Aorta (tissue), 5 donors: Measurements from ENCODE around the gene ELMO1. TPM values are rescaled to one million over a fixed set of nuclear protein-coding genes. Genes with fewer than 3 reads are reported as not detected.

ENCODE experiments used
- ATAC-seq: fragments of 200-7000 bp; cut with Tn5 transposase; one replicate; pipeline ENCODE4 v1.9.1; 2022; ENCODE audit warnings: moderate library complexity; ENCODE audit not compliant: low FRiP score
- DNase-seq, 2 donors: peaks; one replicate each; pipeline ENCODE4 v3.0.0-alpha.2; 2020
- H3K27ac ChIP-seq, 2 donors: one replicate each; pipeline ENCODE4 v1.5.1; 2013; ENCODE audit warnings: low read length in 2 of 2, mild to moderate bottlenecking in 2 of 2, moderate library complexity in 2 of 2, control low read depth in 1 of 2, inconsistent platforms in 1 of 2, low read depth in 1 of 2
- H3K27me3 ChIP-seq, 2 donors: one replicate each; pipeline ENCODE4 v1.6.1; 2013; ENCODE audit warnings: control low read depth in 1 of 2, low read length in 1 of 2, mild to moderate bottlenecking in 1 of 2, moderate library complexity in 1 of 2; ENCODE audit not compliant: insufficient read depth in 2 of 2, control insufficient read depth in 1 of 2
- H3K36me3 ChIP-seq, 2 donors: one replicate each; pipeline ENCODE4 v1.6.1; 2013; ENCODE audit warnings: control low read depth in 1 of 2, low read length in 1 of 2, mild to moderate bottlenecking in 1 of 2; ENCODE audit not compliant: insufficient read depth in 2 of 2, control insufficient read depth in 1 of 2
- H3K4me1 ChIP-seq, 2 donors: one replicate each; pipeline ENCODE4 v1.6.1; 2013; ENCODE audit warnings: low read length in 2 of 2, control low read depth in 1 of 2, mild to moderate bottlenecking in 1 of 2, moderate library complexity in 1 of 2; ENCODE audit not compliant: insufficient read depth in 2 of 2, control insufficient read depth in 1 of 2
- H3K4me3 ChIP-seq, 2 donors: one replicate each; pipeline ENCODE4 v1.5.1; 2013; ENCODE audit warnings: low read length in 2 of 2, control low read depth in 1 of 2, mild to moderate bottlenecking in 1 of 2
- H3K9me3 ChIP-seq: one replicate; pipeline ENCODE4 v1.6.1; 2013; ENCODE audit warnings: mild to moderate bottlenecking, low read length; ENCODE audit not compliant: control insufficient read depth
- WGBS, 2 donors: extraction: QIAGEN DNeasy Blood & Tissue Kit; methylation state at CpG; one replicate each; pipeline ENCODE4 v1.1.7; 2013; 5-methylcytosine and 5-hydroxymethylcytosine counted together
- intact Hi-C, 2 donors: fragments of 100-400 bp; cut with DNase I; formaldehyde crosslinking; loops; one replicate each; pipeline versions ENCODE4 v1.14.2 to v1.15.0; 2022
- polyA plus RNA-seq, 2 donors: library from polyadenylated mRNA; stranded (reverse); fragments of 200-250 nt; gene quantifications; one replicate each; pipeline ENCODE4 v1.2.3, GENCODE V29; 2013
- total RNA-seq, 2 donors: library from RNA; stranded (reverse); fragmentation: NEBNext Ultra II Directional; extraction: Animal tissue kit (Norgen Biotek cat#: 25700); gene quantifications; one replicate each; pipeline ENCODE4 v1.2.1, GENCODE V29; 2021
- donor health status: healthy with polysubstance abuse.
- donor health status: Bipolar disorder and iron deficiency.
- donor health status: DM: no; HTN: no; CAD: no.
- donor health status: DM: no; HTN: no; CAD: no.
- donor health status: DM: yes; HTN: yes; CAD: no.

The ELMO1 gene
- total and polyA plus RNA-seq, 4 donors: 1.8 to 86.9 (median 24.8) TPM

DNA sequence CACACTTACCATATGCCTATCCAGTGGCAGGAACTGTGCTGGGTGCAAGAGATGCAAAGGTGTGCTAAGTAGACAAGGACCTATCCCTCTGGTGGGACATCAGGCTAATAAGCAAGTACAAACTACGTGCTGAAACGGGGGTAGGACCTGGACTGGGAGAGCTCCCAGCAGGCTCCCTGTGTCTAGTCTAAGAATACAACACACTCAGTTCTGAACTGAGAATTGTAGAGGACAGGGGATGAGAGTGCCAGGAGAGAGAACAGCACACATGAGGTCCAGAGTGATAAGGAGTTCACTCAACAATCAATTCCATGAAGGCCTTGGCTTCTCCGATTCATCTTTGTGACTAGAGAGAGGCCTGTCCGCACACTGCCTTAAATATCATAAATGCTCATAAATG, 253.7 kb downstream of the ELMO1 start:
- no peaks in the 10 kb centered on the region for H3K4me1 ChIP-seq

DNA sequence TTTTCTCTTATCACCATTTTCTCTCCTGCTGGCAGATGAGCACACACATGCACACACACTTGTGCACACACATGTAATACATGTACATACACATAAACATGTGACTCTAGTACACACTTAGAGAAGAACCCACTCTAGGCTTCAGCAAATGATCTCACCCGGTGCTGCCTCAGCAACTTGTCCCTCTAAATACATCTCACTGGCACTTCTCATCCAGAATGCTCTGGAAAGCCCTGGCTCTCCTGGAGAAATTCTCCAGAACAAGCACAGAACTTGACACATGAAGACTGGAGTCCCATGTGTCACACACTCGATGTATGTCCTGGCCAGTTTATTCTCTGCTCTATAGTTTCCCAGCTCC, 254.9 kb downstream of the ELMO1 start:
- no peak overlapping the region for H3K4me3 ChIP-seq
- ATAC-seq: no peak
- H3K36me3 ChIP-seq: no peaks in the 10 kb centered on the region
- peak overlapping the region in 1 of 2 donors; percentile 17 for H3K27ac ChIP-seq
- 47 to 54% methylated on average over 2 of the region's 2 CpGs for WGBS, 2 donors
- no peaks in the 10 kb centered on the region for H3K9me3 ChIP-seq
- H3K27me3 ChIP-seq: no peaks in the 10 kb centered on the region
- H3K4me1 ChIP-seq: no peaks in the 10 kb centered on the region
- no peak for DNase-seq
- intact Hi-C loops: loop anchor here in 1 of 2 donors (10.0 kb wide), 1 partner anchor 709 kb away; no protein-coding TSS in a partner anchor

More for the DNA sequence above, 253.7 kb downstream of the ELMO1 start:
- Histone ChIP-seq H3K27me3 (no peaks in the 10 kb centered on the region), H3K36me3 (no peaks in the 10 kb centered on the region), H3K9me3 (no peaks in the 10 kb centered on the region), H3K4me3 (no peak overlapping the region), H3K27ac (no peak overlapping the region)
- DNase-seq (no peak), ATAC-seq (no peak)
- intact Hi-C loops: loop anchor here (5.0 to 10.0 kb wide), 2 partner anchors 208 to 710 kb away; no protein-coding TSS in a partner anchor
- WGBS, 2 donors: 97% methylated on average over 4 of the region's 4 CpGs

DNA sequence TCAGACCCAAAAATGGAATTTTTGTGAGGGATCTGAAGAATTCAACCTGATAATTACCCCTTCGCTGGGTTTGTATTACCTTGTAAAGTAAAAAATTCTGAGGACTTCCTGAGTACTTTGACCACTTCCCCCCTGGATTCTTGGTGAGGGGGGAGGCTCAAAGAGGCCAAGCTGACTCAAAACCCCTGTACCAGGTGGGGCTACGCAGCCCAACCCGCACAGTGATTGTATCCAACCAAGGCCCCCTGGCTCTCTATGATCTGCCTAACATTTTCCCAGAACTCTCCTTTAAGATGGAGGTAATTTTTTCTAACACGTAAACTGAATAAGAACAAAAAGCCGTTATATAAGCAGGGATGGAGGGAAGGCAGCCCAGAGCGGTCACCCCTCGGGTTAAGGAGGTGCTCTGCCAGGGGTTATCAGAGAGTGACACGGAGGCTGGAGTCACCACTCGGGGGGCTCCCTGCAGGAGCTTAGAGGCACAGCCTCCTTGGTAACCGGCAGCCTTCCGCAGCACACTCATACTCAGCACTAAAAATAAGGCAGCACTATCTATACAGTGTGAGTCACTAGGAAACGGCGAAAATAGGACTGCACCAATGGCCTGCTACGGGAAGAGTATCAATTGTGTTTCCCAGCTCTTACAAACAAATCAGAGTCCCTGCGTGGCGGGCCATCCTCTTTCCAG, 255.4 kb downstream of the ELMO1 start:
- WGBS, 2 donors: 29 to 48% methylated on average over 16 of the region's 16 CpGs
- Histone ChIP-seq H3K9me3 (no peaks in the 10 kb centered on the region), H3K4me3 (no peak overlapping the region), H3K4me1 (no peaks in the 10 kb centered on the region), H3K27ac (peak overlapping the region in 1 of 2 donors; percentile 17), H3K27me3 (no peaks in the 10 kb centered on the region), H3K36me3 (no peaks in the 10 kb centered on the region)
- intact Hi-C loops: loop anchor here in 1 of 2 donors (10.0 kb wide), 1 partner anchor 708 kb away; no protein-coding TSS in a partner anchor
- ATAC-seq (peak; percentile 81), DNase-seq (peak in 1 of 2 donors; percentile 42)

DNA sequence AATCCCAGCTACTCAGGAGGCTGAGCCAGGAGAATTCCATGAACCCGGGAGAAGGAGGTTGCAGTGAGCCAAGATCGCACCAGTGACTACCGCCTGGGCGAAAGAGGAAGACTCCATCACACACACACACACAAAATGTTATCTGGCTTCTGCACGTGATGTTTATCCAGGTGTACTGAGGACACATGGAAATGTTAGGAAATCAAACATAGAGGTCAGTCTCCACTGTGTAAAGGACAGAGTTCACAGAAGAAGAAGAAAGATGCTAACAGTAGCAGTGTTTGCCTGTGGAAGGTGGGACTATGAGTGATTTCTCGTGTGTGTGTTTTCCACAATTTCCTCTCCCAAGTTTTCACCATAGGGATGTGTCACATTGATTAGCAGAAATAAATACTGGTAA, 256.9 kb downstream of the ELMO1 start:
- Histone ChIP-seq H3K36me3 (no peaks in the 10 kb centered on the region), H3K9me3 (no peaks in the 10 kb centered on the region), H3K4me3 (no peak overlapping the region), H3K27ac (no peak overlapping the region), H3K4me1 (no peaks in the 10 kb centered on the region), H3K27me3 (no peaks in the 10 kb centered on the region)
- WGBS, 2 donors: 96 to 97% methylated on average over 6 of the region's 6 CpGs
- intact Hi-C loops: loop anchor here in 1 of 2 donors (10.0 kb wide), 1 partner anchor 707 kb away; no protein-coding TSS in a partner anchor
- no peak for ATAC-seq
- no peak for DNase-seq

DNA sequence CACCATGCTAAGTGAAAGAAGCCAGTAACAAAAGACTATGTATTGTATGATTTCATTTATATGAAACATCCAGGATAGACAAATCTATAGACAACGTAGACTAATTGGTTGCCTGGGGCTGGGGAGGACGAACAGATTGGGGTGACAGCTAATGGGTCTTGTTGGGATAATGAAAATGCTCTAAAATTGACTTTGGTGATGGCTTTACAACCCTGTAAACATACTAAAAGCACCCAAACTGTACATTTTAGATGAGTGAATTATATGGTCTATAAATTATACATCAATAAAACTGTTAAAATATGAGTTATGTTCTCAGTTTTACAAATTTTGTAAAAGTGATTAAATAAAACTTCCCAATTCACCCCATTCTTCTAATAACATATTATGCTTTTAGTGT, 261.5 kb downstream of the ELMO1 start:
- no peak overlapping the region for H3K27ac ChIP-seq
- WGBS, 2 donors: 46 to 73% methylated on average over 2 of the region's 2 CpGs
- ATAC-seq: no peak
- H3K4me3 ChIP-seq: no peak overlapping the region
- DNase-seq: no peak
- intact Hi-C loops: no loop called here
- H3K4me1 ChIP-seq: no peaks in the 10 kb centered on the region
- no peaks in the 10 kb centered on the region for H3K9me3 ChIP-seq
- H3K27me3 ChIP-seq: no peaks in the 10 kb centered on the region
- no peaks in the 10 kb centered on the region for H3K36me3 ChIP-seq

DNA sequence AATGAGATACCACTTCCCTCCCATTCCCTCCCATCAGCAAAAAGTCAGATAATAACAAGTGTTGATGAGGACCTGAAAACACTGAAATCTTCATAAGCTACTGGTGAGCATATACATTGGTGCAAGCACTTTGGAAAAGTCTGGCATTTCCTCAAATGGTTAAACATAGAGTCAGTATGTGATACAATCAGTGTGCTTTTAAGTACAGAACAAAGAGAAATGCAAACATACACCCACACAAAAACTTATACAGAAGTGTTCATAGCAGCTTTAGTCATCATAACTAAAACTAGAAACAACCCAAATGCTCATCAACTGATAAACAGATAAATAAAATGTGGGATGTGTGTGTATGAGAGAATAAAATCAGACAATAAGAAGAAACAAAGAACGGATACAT, 261.9 kb downstream of the ELMO1 start:
- ATAC-seq: no peak

DNA sequence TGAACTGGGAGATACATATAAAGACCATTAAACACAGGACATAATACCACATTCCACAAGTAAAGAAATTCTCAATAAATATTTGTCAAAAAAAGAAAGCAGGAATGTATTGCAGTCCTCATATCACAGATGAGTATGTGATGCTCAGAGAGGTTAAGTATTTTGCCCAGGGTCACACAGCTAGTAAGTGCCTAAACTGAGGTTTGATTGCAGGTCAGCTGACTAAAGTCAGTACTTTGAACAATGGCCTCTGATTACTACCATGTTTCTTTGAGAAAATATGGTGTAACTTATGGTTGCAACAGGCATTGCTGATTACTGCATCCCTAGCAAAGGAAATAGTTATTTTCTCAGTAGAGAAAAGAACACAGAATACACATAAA, 267.1 kb downstream of the ELMO1 start:
- DNase-seq (no peak), ATAC-seq (no peak)
- Histone ChIP-seq H3K9me3 (no peaks in the 10 kb centered on the region), H3K4me1 (no peaks in the 10 kb centered on the region), H3K36me3 (no peaks in the 10 kb centered on the region), H3K27ac (no peak overlapping the region), H3K4me3 (no peak overlapping the region), H3K27me3 (no peaks in the 10 kb centered on the region)
- intact Hi-C loops: no loop called here

More for the DNA sequence above, 261.9 kb downstream of the ELMO1 start:
- Histone ChIP-seq H3K4me3 (no peak overlapping the region), H3K36me3 (no peaks in the 10 kb centered on the region), H3K27me3 (no peaks in the 10 kb centered on the region), H3K9me3 (no peaks in the 10 kb centered on the region), H3K27ac (no peak overlapping the region), H3K4me1 (no peaks in the 10 kb centered on the region)
- WGBS, 2 donors: 95% methylated on average over 1 of the region's 1 CpG
- intact Hi-C loops: no loop called here
- no peak for DNase-seq

DNA sequence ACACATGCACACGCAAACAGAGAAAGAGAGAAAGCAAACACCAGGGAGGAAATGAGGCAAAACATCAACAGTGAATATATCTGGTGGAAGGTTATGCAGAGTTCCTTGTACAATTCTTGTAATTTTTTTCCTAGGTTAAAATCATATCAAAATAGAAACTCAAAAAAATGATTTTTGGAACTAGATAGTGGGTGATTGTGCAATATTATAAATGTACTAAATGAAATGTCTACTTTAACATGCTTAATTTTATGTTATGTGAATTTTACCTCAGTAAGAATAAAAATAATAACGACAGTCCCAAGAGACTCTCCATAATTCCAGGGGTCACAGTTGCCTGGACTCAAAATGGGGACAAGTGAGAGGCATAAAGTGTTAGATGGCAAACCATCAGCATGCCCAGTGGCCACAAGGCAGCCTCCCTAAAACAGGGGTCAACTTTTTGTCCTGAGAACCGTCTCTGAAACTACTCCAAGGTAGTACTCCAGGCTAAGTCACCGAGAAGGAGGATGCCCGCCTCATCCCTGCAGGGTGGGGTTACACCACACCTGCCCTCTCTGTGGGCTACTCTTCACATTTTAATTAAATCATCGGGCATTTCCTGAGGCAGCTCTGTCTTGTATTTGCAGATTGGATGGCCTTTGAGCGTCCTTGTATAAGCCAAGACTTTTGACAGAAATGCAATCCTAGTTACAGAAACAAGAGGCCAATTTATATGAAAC, 267.7 kb downstream of the ELMO1 start:
- Histone ChIP-seq H3K4me3 (no peak overlapping the region), H3K36me3 (no peaks in the 10 kb centered on the region), H3K9me3 (no peaks in the 10 kb centered on the region), H3K27me3 (no peaks in the 10 kb centered on the region), H3K4me1 (no peaks in the 10 kb centered on the region), H3K27ac (no peak overlapping the region)
- DNase-seq (no peak), ATAC-seq (no peak)
- WGBS, 2 donors: 69 to 83% methylated on average over 7 of the region's 7 CpGs
- intact Hi-C loops: no loop called here

DNA sequence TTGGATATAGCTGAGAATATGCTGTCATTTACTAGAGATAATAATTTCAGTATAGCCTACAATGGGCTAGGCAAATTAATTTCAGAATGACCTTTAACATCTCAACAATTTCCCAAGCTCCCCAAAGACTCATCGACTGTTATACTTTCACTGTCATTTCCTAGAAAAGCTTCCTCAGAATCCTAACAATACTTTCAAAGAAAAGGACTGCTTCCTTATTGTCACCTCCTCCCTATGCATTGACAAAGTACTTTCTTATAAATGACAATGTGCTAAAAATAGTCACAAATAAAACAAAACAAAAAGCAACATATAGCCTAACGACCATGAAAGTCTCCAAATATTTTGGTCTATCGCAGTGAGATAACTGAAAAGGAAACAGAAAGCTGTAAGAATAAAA, 272.6 kb downstream of the ELMO1 start:
- H3K4me3 ChIP-seq: no peak overlapping the region
- no peak for ATAC-seq
- no peaks in the 10 kb centered on the region for H3K36me3 ChIP-seq
- no peak for DNase-seq
- H3K9me3 ChIP-seq: no peaks in the 10 kb centered on the region
- H3K4me1 ChIP-seq: no peaks in the 10 kb centered on the region
- H3K27me3 ChIP-seq: no peaks in the 10 kb centered on the region
- intact Hi-C loops: no loop called here
- no peak overlapping the region for H3K27ac ChIP-seq
- WGBS, 2 donors: 55 to 62% methylated on average over 3 of the region's 3 CpGs
